ENCODE data around the gene OR52J3.

DNA sequence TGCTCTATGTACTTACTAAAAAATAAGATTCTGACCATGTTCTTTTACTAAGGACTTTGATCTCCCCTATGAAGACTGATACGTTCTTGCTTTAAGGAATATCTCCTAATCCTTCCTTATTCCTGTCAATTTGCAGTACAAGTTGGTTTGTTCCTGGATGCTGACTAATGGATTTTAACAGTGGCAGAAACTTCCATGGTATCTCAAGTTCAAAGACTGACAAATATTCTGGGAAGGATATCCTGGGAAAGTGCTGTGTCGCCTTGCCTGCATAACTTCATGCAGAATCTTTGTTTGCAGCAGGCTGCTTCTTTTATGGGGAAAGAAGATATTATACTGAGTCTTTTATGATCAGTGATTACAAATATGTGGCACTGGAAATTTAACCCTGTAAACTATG lies 8.4 kb upstream of the OR52J3 start:
- TF ChIP-seq MAX (IDR thresholded peaks at IDR 0.05): no peak
- TF ChIP-seq JUND (IDR thresholded peaks at IDR 0.05): no peak
- TF ChIP-seq CTCF (IDR thresholded peaks at IDR 0.05 in 2 of 3, conservative IDR thresholded peaks at IDR 0.05 in 1 of 3; ENCODE audit: borderline replicate concordance in 1 of 3, insufficient read depth in 1 of 3, low read depth in 2 of 3, low read length in 2 of 3): no peak
- TF ChIP-seq YY1 (IDR thresholded peaks at IDR 0.05; ENCODE audit: extremely low read depth, insufficient replicate concordance, low read depth, low read length): no peak
- TF ChIP-seq CEBPB (IDR thresholded peaks at IDR 0.05; ENCODE audit: low read depth): no peak
- no peak for TF ChIP-seq POLR2A (IDR thresholded peaks at IDR 0.05; ENCODE audit: borderline replicate concordance, extremely low read depth, insufficient read depth, insufficient read length)
- TF ChIP-seq SP1 (IDR thresholded peaks at IDR 0.05; ENCODE audit: low read depth): no peak
- no peak for TF ChIP-seq POLR2AphosphoS5 (IDR thresholded peaks at IDR 0.05; ENCODE audit: low read depth, low read length)
- TF ChIP-seq, protein P1, sequence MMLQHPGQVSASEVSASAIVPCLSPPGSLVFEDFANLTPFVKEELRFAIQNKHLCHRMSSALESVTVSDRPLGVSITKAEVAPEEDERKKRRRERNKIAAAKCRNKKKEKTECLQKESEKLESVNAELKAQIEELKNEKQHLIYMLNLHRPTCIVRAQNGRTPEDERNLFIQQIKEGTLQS (IDR thresholded peaks at IDR 0.05): no peak
- TF ChIP-seq EZH2 (IDR thresholded peaks at IDR 0.05): no peak
- TF ChIP-seq ZNF274 (IDR thresholded peaks at IDR 0.05; ENCODE audit: low read depth, low read length): no peak
- no peak for TF ChIP-seq EZH2phosphoT487 (IDR thresholded peaks at IDR 0.05; ENCODE audit: borderline replicate concordance)
- TF ChIP-seq EGR1 (IDR thresholded peaks at IDR 0.05; ENCODE audit: low read depth): no peak

All from HCT116 (cell line).